Limb (tissue), 2 donors: ENCODE data around the gene SECISBP2L.
A peak's percentile ranks its signal among the peaks of the same experiment; 100 is the strongest.
"Not testable (repeated sequence)": the region's sequence is repeated elsewhere in the genome, so short reads cannot be mapped to it uniquely, and the experiment has no call there.

Source experiments
- DNase-seq, 2 donors: peaks; one replicate each; pipeline ENCODE4 v3.0.0-alpha.2; 2016; ENCODE audit errors: extremely low spot score in 2 of 2

The SECISBP2L gene, protein sequence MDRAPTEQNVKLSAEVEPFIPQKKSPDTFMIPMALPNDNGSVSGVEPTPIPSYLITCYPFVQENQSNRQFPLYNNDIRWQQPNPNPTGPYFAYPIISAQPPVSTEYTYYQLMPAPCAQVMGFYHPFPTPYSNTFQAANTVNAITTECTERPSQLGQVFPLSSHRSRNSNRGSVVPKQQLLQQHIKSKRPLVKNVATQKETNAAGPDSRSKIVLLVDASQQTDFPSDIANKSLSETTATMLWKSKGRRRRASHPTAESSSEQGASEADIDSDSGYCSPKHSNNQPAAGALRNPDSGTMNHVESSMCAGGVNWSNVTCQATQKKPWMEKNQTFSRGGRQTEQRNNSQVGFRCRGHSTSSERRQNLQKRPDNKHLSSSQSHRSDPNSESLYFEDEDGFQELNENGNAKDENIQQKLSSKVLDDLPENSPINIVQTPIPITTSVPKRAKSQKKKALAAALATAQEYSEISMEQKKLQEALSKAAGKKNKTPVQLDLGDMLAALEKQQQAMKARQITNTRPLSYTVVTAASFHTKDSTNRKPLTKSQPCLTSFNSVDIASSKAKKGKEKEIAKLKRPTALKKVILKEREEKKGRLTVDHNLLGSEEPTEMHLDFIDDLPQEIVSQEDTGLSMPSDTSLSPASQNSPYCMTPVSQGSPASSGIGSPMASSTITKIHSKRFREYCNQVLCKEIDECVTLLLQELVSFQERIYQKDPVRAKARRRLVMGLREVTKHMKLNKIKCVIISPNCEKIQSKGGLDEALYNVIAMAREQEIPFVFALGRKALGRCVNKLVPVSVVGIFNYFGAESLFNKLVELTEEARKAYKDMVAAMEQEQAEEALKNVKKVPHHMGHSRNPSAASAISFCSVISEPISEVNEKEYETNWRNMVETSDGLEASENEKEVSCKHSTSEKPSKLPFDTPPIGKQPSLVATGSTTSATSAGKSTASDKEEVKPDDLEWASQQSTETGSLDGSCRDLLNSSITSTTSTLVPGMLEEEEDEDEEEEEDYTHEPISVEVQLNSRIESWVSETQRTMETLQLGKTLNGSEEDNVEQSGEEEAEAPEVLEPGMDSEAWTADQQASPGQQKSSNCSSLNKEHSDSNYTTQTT

DNA sequence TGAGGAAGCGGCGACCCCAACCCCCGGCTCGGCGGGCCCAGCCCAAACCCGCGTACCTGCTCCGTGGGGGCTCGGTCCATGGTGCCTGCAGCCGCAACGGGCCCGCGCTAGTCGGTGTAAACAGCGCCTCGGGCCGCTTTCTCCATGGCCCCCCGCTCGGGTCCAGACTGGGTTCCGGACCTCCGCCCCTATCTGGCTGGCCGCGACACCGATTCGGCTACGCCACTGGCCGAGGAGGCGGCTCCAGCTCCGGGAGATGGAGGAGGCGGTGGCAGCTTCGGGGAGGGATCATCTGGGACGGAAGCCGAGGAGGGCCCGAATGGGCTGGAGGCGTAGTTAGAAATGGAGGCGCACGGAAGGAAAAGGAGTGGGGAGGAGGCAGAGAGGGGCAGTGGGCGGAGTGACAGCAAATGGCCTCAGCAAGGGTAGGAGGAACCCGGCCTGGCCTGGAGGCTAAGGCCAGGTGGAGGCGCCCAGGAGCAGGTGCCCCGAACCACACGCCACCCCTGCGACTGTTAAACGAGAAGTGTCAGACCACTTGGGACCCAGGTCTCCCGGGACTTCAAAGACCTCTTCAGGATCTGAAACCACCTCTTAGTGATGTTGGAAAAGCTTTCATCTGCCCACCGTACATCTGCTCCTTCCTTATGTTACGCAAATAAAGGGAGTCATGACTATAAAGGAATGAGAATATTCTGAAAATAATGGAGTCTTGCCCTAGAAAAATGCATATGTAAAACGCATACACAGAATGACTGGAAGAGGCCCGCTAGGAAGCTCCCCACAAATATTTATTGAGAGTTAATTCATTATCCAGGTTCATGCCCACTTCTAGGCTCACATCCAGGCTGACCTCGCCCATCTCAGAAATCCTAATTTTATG is at the start of gene SECISBP2L:
TSS of gene SECISBP2L (minus strand) at position 227 of the 883 bp plus-strand sequence. CDS start at position 80, 147 bp downstream.
- DNase-seq = peak; percentile 96

DNA sequence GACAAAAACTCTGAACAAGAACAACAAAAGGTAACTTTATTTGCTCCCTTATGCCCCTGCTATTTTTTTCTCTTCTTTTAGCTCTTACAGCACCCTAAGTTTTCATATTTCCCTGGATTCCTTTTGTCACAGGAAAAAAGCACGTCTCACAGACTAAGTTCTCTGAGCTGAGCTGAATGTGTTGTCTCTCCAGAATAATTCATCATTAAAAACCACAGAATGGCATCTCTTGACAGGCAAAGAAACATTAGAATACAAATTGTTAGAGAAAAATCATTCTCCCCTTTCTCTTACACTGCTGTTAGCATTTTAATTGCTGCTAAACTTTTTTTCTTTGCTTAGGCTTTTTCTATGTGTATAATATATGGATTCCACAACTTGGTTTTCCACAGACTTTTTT is 48.7 kb upstream of the SECISBP2L start:
- DNase-seq = no peak

DNA sequence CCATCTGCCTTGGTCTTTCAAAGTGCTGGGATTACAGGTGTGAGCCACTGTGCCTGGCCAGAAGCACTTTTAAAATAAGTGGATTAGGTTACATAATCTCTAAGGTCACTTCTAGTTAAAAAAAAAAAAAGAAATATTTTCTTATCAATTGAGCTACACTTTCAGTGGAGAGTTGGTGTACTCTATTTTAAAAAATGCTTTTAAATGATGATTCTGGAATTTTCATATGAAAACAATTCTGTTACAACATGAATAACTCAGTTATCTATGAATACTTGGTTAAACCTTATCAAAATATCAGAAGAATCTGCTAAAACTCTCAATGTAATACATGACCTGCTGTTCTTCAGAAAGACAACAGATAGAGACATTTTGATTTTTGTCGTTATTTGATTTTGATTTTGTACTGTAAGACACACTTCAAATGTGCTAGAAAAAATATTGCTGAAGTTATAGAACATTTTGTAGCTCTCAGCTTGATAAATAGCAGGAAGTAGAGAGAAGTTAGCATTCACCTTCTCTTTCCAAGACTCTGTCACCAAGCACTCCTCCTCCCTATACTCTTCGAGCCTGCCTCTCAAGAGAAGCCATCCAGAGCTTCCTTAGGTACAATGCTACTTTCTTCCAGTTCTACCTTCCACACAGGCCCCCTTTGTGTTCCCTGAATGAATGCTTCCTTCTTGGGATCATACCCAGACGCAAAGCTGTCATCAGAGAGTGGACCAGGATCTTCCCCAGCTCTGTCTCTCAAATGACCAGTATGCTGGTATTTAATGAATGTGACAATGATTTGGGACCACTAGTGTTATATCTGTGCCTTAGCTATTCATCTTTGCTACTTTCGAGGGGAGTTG is 47.2 kb upstream of the SECISBP2L start:
- no peak for DNase-seq

DNA sequence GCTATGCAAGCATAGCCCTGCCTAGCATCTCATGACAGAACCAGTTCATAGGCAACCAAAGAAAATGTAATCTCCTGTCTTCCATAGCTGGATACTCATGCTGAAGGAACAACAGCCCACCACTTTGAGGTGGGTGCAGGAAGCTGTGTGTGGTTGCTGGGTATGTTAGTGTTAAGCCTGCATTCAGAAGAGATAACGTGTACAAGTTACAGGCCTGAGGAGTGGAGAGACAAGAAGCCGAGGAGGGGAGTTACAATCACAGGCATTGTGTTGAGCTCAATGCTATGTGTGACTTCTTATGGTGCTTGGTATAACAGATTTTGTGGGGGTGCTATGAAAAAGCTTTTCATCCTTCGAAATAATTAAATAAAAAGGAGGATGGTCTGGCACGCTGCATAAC is 42.8 kb upstream of the SECISBP2L start:
- DNase-seq = no peak

DNA sequence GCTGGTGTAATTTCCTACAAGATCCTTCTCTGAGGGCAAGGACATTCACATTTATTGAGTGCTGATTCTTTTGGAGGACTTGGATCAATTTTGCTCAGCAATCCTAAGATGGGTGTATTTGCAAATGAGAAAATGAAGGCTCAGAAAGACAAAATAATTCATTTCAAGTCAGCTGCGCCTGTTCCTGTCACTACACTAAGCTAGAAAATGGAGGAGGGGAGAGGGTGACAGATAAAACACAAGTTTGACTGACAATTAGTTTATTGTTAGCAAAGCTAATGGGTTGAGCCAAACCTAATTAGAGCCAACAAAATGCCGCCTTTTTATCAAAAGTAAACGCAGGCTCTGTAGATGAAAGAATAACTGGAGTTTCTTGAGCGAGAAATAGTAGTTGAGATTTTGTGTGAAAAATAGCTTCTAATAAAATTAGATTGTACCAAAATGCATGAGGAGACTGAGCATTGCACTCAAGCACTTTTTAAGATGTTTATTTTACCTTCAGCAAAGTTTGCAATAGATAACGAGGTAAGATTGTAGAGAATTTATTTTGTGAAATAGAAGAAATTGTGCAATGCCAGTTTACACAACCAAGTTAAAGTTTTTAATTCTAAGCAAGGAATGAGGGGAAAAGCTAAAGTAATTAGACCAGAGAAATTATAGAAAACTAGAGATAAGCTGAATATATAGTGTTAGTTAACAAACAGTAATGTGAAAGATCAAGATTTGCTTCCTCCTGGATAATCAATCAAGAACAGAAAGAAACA is 39.6 kb upstream of the SECISBP2L start:
- no peak for DNase-seq

DNA sequence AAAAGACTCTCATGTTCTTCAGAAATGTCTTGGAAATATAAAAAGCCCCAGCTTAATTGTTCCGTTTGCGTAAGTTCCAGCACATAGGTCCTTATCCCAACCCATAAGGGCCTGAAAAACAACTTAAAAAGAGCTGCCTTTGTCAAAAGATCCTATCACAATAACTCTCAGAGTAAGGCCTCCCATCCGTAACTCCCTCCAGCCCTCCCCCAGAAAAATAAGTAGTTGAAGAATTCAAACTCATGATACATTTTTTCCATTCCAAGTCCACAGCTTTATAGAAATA is 38.0 kb upstream of the SECISBP2L start:
- no peak for DNase-seq

DNA sequence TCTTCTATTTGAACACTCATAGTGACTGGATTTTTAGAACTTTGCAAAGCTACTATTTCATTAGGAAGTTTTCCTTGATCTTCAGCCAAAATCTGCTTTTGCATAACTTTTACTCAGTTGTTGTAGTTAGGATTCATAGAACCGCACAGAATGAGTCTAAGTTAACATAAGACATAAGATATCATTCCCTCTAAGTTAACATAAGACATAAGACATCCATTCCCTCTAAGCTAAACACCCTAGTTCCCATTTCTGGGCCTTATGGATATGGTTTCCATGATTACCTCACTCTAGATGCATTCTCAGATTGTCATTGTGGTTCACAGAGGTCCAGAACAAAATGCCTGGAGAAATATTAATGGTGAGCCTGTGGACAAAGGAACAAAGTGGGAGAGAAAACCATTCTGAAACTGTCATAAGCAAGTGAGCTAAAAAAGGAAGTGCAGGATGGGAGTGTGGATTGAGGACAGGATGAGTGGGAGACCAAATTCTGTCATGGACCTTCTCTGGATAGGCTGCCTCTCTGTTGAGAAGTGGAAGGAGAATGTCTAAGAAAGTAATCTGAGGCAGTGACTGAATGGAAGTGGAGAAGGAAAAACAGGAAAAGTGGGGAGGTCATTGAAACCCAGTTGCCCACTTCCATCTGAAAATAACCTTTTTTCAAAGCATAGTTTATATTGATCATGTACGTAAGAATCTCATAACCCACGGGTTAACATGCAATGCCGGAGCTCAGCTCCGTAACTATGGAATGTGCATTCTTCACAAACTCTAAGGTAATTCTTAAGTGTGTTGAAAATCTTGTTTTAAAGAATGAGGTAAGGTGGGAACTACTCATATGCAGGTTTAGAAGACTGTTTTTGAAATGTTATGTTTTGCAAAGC is 37.4 kb upstream of the SECISBP2L start:
- no peak for DNase-seq

DNA sequence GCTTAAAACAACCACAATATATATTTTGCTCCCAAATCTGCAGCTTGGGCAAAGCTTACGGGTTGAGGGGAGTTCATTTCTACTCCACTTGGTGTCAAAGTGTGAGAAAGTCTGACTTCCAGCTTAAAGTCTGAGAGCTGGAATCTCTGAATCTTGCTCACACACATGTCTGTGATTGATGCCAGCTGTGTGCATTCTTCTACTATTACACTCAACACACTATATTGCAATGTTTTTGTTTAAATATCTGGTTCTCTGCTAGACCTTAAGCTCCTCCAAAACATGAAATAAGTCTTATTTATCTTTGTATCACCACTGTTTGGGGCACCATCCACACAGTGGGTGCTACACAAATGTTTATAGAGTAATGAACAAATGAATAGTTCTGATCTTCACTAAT is 36.7 kb upstream of the SECISBP2L start:
- DNase-seq = no peak

DNA sequence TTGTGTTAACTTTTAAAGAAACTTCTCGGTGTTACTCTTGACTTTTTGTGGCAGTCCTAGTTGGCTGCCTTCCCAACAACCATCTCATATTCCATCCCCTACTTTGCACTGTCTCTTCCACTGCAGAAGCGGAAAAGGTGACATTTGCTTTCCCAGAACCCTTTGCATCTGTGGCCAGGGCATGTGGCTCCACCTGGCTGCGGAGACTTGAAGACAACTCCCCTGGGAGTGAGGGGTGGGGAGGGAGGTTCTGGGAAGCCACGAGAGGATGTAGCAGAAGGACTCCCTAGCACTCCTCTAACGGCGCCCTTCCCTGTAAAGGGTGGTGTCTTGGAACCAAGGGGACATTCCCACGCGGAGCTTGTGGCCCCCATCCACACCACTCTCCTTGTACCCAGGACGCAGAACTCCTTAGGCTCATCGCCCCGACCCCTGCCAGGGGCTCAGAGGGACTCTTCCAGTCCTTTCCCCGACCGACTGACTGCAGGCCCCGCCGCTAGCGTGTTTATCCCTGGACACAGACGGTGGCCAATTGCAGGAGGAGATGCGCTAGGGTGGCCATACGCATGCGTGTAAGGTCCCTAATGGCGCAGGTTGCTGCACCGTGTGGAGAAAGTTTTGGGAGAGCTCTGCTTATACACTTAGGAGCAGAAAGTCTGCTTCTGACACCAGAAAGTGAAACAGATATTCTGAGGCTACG is 33.2 kb upstream of the SECISBP2L start:
- no peak for DNase-seq

DNA sequence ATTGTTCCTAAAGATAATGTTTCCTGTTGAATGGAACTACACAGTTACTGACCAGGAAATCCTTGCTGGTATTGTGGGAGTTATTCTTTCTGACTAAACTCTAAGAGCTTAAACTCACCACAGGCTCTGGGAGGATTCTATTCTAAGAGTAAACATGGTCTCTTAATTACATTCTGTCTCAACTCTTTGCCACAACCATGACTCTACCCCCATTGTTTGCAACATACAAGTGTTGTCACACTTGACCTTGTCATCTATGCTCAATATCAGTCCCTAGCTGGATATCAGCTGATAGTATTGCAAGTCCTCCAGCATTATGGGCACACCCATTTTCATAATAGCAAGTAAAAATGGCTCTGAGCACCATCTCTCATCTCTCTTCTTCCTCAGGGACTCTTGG is 29.6 kb upstream of the SECISBP2L start:
- DNase-seq = no peak

DNA sequence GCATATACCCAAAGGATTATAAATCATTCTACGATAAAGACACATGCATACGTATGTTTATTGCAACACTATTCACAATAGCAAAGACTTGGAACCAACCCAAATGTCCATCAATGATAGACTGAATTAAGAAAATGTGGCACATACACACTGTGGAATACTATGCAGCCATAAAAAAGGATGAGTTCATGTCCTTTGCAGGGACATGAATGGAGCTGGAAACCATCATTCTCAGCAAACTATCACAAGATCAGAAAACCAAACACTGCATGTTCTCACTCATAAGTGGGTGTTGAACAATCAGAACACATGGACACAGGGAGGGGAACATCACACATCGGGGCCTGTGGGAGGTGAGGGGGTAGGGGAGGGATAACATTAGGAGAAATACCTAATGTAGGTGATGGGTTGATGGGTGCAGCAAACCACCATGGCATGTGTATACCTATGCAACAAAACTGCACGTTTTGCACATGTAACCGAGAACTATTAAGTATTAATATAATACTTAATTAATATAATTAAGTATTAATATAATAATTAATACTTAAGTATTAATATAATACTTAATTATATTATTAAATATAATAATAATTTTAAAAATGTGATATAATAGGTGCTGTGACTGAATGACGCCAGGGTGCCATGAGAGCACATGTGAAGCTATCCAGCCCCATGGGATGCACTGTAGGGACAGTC is 28.5 kb upstream of the SECISBP2L start:
- DNase-seq = not testable (repeated sequence)

DNA sequence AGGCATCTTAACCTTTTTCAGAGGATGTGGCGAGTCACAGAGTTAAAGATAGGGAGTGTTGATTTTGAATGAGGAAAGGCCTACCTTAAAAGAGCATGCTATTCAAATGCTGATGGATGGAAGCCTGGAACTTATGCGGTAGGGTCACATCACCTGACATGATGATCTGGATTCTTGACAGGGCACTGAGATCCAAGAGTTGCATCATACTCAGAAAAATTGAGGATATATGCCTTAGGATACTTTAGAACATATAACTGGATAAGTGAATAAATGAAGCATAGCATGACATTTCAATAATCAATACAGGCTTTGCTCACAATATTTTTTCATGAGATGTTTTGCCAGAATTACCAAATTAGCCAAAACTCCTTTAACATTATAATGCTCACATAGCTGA is 20.1 kb upstream of the SECISBP2L start:
- no peak for DNase-seq

DNA sequence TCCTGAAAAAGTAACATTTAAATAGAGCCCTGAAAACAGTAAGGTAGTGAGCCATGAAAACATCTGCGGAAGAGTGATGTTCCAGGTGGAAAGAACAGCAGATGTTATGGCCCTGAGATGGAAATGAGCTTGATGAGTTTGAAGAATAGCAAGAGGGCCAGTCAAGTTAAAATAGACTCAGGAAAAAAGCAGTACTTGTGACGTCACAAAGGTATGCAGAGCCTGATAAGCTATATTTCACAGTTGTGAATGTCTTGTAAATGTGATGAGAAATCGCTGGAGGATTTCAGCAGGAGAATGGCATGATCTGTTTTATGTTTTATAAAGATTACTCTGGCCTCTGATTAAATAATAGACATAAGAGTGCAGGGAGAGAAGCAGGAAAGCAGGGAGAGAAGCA is 18.6 kb upstream of the SECISBP2L start:
- no peak for DNase-seq

DNA sequence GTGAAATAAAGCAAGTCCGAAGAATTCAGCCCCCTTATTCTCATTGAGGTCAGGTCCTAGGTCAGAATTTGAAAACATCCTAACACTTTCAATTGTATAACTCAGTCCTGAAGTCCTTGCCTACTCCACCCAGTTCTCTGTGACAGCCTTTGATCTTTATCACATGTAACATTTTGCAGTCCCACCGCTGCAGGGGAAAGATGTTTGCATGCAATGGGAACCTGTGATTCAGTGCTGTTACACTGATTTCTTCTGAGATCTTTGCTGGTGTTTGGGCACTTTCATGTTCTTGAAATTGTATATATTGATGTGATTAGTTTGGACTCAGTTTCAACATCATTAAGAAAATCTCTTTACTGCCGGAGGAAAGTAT is 18.0 kb upstream of the SECISBP2L start:
- DNase-seq = no peak

DNA sequence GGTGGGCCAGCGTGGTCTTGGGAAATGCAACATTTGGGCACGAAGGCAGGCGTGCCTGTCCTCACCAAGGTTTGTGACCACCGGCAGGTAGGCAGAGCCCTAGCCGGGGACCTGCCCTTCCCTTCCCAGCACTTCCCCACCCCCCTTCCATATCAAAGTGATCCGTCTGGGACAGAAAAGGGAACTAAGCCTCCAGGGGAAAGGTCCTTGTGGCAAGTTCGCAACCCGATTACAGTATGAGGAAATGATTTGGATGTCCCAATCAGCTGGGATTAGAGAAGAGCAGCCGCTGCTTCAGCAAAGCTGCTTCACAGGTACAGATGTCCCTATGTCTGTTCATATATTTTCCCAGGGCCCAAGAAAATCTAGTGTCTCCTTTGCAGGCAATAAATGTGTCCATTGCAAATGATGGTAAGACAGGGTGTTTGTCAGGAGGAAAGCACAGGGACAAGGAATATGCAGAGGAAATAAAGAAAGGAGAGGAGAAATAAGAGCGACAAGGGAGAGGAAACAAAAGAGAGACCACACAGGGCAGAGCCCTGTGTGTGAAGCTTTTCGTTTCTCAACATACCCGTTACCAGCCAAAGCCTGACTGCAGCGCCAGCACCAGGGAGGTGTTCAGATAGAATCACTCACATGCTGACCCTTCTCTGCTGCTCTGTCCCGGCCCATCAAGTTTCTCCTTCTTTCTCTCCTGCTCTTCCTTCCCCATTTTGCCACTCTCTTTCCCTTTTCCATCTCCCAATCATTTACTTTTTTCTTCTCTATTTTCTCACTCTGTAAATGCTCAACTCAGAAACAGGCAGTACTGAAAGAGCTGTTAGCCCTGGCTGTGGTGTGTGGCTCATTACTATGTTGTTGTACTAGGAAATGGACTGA is 17.4 kb upstream of the SECISBP2L start:
- no peak for DNase-seq

DNA sequence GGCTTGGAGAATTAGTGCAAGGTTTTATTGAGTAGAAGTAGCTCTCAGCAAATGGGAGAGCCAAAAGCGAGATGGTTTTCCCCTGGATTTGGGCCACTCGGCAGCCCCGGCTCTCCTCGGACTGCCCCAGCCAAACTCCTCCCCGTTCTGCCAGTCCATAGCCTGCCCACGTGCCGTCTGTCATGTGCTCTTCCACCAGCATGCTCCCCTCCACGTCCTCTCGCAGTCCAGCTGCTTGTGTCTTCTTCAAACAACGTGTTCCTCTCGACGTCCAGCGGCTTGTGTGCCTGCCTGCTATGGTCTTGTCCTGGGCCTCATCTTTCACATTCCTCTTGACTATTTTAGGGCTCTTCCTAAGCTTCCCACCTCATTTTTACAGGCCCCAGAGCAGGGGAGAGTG is 16.7 kb upstream of the SECISBP2L start:
- no peak for DNase-seq
